ENCODE results near the gene CNTN4.
"Not testable (repeated sequence)": the region's sequence is repeated elsewhere in the genome, so short reads cannot be mapped to it uniquely, and the experiment has no call there.

The CNTN4 gene

GRCh38 chr3:2098398-2099027 is at the start of gene CNTN4:
TSS of gene CNTN4 (plus strand) at chr3:2098866.
- DNase-seq, result no peak

DNA sequence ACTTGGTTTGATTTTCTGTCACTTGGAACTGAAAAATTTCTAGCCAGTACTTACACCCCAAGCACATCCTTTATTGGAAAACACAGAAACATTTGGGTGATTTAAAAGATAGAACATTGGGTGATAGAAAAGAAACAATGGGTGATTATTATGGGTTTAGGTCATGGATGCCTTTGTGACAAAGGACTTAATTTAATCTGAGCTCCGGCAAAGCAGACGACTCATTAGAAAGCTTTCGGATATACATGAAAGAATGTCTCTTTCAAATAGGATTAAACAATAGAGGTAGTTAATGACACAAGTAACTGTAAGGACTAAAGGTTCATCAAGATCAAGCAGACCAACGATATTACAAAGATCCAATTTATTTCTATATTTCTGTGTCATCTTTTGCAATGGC is 37.3 kb upstream of the CNTN4 start:
- no peak for DNase-seq

DNA sequence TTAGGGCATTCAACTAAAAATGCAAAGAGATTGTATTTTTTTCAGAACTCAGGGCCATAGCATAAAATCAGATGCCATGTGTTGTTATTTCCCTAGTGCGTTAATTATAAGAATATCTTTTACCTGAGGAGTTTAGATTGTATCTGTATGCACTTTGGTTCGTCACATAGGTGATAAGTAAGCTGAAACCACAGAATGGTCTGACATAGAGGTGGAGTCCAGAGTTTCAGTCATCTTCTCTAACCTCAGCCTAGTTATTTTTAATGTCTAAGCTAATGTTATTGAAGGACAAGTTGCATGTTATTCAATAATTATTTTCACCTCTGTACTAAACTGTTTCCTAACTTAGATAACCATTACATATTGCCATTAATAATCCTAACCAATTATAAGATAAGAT is 27.1 kb upstream of the CNTN4 start:
- no peak for DNase-seq

DNA sequence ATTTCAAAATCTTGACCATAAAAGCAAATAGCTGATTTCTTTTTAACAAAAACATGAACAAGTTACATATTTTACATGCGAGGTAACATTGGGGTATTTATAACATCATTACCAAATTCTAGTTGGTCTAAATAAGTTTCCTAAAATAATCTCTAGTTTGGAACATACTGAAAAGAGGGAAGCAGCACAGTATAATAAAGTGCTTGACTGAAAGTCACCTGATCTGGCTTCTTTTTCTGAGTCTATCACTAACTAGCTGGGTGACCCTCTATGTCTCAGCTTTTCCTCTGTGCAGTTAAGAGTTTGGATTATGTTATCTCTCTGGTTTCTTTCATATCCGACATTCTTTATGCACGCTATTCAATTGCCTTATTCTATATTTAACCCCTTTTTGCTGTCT is 19.8 kb upstream of the CNTN4 start:
- DNase-seq, result no peak

- no peak for DNase-seq
These were observed 15.7 kb upstream of the CNTN4 start for GRCh38 chr3:2082871-2083480.

DNA sequence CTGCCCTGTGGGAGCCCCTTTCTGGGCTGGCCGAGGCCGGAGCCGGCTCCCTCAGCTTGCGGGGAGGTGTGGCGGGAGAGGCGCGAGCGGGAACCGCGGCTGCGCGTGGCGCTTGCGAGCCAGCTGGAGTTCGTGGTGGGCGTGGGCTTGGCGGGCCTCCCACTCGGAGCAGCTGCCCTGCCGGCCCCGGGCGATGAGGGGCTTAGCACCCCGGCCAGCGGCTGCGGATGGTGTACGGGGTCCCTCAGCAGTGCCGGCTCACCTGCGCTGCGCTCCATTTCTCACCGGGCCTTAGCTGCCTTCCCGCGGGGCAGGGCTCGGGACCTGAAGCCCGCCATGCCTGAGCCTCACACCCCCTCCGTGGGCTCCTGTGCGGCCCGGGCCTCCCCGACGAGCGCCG is 15.1 kb upstream of the CNTN4 start:
- DNase-seq, result not testable (repeated sequence)

- DNase-seq, result no peak
These were observed 8.4 kb upstream of the CNTN4 start for GRCh38 chr3:2090095-2090911.

DNA sequence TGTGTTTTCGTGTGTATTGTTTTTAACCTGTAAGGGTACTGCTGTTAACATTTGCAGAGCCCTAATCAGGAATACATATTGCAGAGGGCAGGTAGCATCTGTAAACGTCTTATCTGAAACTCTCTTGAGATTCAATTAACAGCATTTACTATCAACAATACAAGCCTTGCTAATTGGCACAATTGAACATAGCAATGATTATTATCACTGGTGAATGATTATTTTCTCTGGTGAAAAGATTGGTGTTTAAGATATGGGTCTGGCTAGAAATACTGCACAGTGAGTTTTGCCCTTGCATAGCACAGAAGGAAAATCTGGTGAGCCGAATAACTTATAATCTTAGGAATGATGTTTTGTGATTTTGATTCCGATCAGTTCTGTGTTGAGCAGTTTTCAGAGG is 5.9 kb upstream of the CNTN4 start:
- no peak for DNase-seq

- no peak for DNase-seq
These were observed 3.7 kb upstream of the CNTN4 start for GRCh38 chr3:2094941-2095340.

- no peak for DNase-seq
These were observed 2.5 kb upstream of the CNTN4 start for GRCh38 chr3:2096216-2096615.

- DNase-seq, result no peak
These were observed 950 bp upstream of the CNTN4 start for GRCh38 chr3:2097641-2098191.

DNA sequence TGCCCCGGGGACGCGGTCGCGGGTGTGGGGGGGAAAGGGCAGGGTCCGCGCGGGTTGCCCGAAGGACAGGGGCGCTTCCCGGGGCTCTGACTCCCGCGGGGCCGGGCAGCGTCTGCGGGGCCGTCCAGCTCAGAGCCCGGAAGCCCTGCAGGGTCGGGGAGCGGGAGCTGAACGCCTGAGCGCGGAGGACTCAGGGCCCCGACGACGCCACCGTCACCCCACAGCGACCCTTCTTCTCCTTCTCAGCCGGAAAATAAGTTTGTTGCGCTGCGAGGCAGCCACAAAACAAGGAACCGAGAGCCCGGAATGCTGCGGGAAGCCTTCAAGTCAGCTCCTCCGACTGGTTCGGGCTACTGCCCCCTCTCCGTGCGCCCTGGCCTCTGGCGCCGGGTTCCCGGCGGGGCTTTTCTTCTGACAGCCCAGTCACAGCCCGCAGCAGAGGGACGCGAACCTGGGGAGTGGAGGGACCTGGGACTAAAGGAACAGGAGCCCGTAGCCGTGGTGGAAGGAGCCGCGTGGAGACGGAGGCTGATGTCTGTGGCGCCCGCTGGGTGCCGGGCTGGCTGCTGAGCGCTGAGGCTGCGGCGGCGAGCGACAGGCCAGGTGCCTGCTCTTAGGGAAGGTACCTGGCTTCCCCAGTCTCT is 484 bp downstream of the CNTN4 start:
- no peak for DNase-seq

GRCh38 chr3:2099779-2100191 is 1.1 kb downstream of the CNTN4 start:
- DNase-seq, result no peak

GRCh38 chr3:2106438-2106837 is 7.8 kb downstream of the CNTN4 start:
- DNase-seq, result no peak

- DNase-seq, result no peak
These were observed 12.0 kb downstream of the CNTN4 start for GRCh38 chr3:2110597-2111117.

DNA sequence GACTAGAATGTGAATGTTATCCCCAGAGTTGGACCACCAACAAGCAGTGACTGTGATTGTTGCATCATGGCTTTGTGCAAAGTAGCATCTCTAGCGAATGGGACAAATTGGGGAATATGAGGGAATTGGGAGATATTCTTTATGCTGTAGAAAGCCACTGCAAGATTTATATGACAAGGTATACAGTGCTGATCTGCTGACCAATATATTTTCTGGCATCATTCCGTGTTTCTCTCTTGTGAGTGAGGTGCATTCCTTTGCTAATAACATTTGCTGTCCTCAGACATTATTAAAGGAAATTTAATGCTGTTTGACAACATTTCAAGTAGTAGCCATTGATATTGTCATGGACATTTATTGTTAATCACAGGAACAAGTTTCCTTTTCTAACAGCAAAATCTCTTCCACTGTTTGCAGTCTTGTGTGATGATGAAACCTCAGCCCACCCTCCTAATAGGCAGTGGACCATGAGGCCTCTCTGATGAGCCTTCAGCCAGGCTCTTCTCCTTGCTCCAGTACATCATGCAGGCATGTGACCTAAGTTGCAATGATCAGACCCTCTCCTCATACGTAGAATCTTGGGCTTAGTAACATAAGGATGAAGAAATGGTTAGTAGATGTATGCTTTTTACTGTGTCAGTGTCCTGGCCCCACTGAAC is 16.1 kb downstream of the CNTN4 start:
- no peak for DNase-seq

DNA sequence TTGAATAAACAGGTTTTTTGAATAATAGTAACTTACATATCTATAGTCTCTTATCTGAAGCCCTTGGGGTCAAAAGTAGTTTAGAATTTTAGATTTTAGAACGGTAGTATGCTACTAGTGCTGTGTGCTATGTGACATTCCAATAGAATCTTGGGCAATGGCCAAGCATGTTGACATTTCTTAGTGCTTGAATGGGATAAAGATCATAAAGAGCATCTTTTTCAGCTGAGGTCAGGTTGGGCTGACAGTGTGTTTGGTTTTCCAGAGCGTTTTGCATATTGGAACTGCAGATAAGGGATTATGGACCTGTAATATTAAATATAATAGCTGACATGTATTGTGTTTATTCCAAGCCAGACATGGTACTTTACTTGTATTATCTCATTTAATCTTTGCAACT is 32.1 kb downstream of the CNTN4 start:
- no peak for DNase-seq

DNA sequence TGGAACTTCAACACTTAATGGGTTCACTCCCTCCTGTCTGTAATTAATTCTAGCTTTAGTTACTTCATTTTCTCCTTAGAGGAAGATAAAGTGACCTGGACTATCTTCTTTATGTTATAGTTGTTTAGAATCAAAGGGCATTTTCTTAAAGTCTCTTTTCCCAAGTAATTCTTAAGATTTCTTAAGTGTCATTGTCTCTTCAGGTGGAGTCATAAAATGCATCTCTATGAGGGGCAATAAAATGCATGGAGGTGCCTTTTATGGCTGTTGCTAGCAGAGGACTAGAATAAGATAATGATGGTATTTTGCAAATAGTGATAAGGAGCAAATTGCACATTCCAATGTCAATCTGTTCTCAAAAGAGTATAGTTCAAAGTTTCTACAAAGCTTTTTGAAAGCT is 34.5 kb downstream of the CNTN4 start:
- no peak for DNase-seq

DNA sequence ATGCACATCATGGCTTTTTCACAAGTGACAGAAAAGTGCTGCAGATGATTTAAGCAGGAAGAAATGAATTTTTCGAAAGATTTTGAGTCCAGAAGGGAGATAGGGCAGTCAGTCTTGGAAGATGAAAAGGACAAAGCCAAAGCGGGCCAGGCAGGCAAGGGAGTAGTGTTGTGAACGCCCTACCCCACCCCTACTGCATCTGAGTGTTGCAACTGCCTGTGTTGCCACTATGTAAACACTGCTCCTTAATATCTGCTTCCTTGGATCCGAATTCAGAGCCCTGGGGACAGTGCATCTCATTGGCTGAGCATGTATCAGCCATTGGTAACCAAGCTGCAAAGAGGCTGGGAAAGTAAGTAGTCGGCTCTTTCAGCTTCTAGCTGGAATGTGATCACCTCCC is 39.0 kb downstream of the CNTN4 start:
- DNase-seq, result no peak

GRCh38 chr3:2141482-2141881 is 42.8 kb downstream of the CNTN4 start:
- no peak for DNase-seq

DNA sequence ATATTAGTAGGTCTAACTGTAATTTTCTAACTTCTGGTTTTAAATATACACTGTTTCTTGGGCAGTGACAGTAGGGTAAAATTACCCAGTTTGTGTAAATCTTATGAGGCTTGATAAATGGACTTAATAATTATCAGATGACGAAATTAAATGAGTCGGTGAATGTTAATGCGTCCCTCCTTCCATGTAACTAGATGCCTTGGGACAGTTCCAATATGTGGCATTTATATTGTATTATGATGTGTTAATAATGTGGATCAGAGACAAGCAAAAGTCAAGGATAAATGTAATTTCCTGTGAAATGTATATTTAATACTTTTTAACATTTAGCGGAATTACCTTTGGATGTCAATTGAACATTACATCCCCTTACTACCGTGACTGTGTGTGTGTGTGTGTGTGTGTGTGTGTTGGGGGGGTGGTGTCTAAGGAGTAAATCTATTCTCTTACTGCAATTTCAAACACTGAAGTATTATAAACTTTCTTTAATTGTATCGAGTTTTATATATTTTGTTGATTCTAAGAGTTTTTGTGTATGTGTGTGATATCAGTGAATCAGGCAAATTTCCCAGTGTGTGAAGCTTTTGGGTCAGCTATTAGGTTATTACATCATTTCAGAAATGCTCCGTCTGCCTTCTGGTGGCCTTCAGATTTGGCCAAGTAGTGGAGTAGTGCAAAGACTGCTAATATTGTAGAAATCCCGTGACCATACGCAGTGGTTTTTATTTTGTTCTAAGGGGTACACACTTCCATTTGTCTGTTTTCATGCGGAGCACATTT is 50.1 kb downstream of the CNTN4 start:
- DNase-seq, result no peak

- no peak for DNase-seq
These were observed 54.4 kb downstream of the CNTN4 start for GRCh38 chr3:2153053-2153452.

Measured in inflammatory macrophage treated with lipopolysaccharide for 1 hour (primary cell).